Activated CD4-positive, alpha-beta T cell treated with anti-CD3 and anti-CD28 coated beads, Interleukin-10, Interleukin-2, amounts not matched to agents 100 ng/mL and 50 ng/mL, durations not matched to agents 16 hours and 8 hours (primary cell): ENCODE results near the gene TCFL5.
"Not testable (repeated sequence)": the region's sequence is repeated elsewhere in the genome, so short reads cannot be mapped to it uniquely, and the experiment has no call there.

Experiments
- DNase-seq: peaks from one replicate; pipeline ENCODE4 v3.0.0-alpha.2; 2020

TCFL5 gene

GRCh38 chr20:62852841-62853240 is 8.8 kb downstream of the TCFL5 start:
- no peak for DNase-seq

- no peak for DNase-seq
Measured at GRCh38 chr20:62852196-62852595, 9.4 kb downstream of the TCFL5 start.

- no peak for DNase-seq
Measured at GRCh38 chr20:62850333-62850974, 11.2 kb downstream of the TCFL5 start.

- DNase-seq, result no peak
Measured at GRCh38 chr20:62849431-62849830, 12.2 kb downstream of the TCFL5 start.

GRCh38 chr20:62848917-62849316 is 12.7 kb downstream of the TCFL5 start:
- DNase-seq, result not testable (repeated sequence)

- no peak for DNase-seq
Measured at GRCh38 chr20:62846166-62846890, 15.3 kb downstream of the TCFL5 start.

GRCh38 chr20:62845416-62846160 is 16.0 kb downstream of the TCFL5 start:
- DNase-seq, result no peak

- DNase-seq, result no peak
Measured at GRCh38 chr20:62844182-62844581, 17.4 kb downstream of the TCFL5 start.

GRCh38 chr20:62843656-62844055 is 18.0 kb downstream of the TCFL5 start:
- DNase-seq, result no peak

GRCh38 chr20:62841705-62842212 is 19.9 kb downstream of the TCFL5 start:
- DNase-seq, result no peak

GRCh38 chr20:62840244-62841197 is 21.1 kb downstream of the TCFL5 start:
- no peak for DNase-seq

- no peak for DNase-seq
Measured at GRCh38 chr20:62839816-62840215, 21.8 kb downstream of the TCFL5 start.

- no peak for DNase-seq
Measured at GRCh38 chr20:62839261-62839660, 22.4 kb downstream of the TCFL5 start.

GRCh38 chr20:62838128-62838891 is 23.3 kb downstream of the TCFL5 start:
- DNase-seq, result no peak

GRCh38 chr20:62837790-62838127 is 23.9 kb downstream of the TCFL5 start:
- DNase-seq, result no peak

- no peak for DNase-seq
Measured at GRCh38 chr20:62836967-62837490, 24.6 kb downstream of the TCFL5 start.

- DNase-seq, result no peak
Measured at GRCh38 chr20:62835931-62836861, 25.4 kb downstream of the TCFL5 start.

GRCh38 chr20:62834967-62835730 is 26.5 kb downstream of the TCFL5 start:
- no peak for DNase-seq

- DNase-seq, result no peak
Measured at GRCh38 chr20:62832951-62833391, 28.7 kb downstream of the TCFL5 start.
